ENCODE measurements around the gene INSYN1.

- TF ChIP-seq CTCF (IDR thresholded peaks at IDR 0.05), result no peak
- TF ChIP-seq POLR2A (IDR thresholded peaks at IDR 0.05), result no peak
These were observed 33.4 kb upstream of the INSYN1 start for GRCh38 chr15:73786538-73786937.

Data from prostate gland (tissue), 2 donors.